Mononuclear cell (primary cell): ENCODE measurements around the gene MMP14. TPM values are rescaled to one million over a fixed set of nuclear protein-coding genes. Genes with fewer than 3 reads are reported as not detected.
A peak's percentile ranks its signal among the peaks of the same experiment; 100 is the strongest.
"Not testable (repeated sequence)": the region's sequence is repeated elsewhere in the genome, so short reads cannot be mapped to it uniquely, and the experiment has no call there.

Experiments
- H3K27me3 ChIP-seq: 2 replicates; pipeline ENCODE4 v1.6.0; 2011; ENCODE audit warnings: low read length, control low read depth; ENCODE audit not compliant: insufficient read depth
- H3K4me1 ChIP-seq: 2 replicates; pipeline ENCODE4 v1.5.1; 2011; ENCODE audit warnings: mild to moderate bottlenecking, low read length, control low read depth; ENCODE audit not compliant: insufficient read depth
- H3K4me3 ChIP-seq: 2 replicates; pipeline ENCODE4 v1.5.1; 2011; ENCODE audit warnings: mild to moderate bottlenecking, low read length, moderate library complexity
- H3K9me3 ChIP-seq: 2 replicates; pipeline ENCODE4 v1.5.1; 2011; ENCODE audit warnings: low read depth, mild to moderate bottlenecking, control low read depth, low read length
- total RNA-seq: library from RNA; depleted of rRNA; stranded (reverse); fragments of >200 nt; gene quantifications from one replicate; pipeline ENCODE4 v1.2.3, GENCODE V29; 2012

MMP14 gene
- total RNA-seq, 1 donor, result 2.9 TPM

DNA sequence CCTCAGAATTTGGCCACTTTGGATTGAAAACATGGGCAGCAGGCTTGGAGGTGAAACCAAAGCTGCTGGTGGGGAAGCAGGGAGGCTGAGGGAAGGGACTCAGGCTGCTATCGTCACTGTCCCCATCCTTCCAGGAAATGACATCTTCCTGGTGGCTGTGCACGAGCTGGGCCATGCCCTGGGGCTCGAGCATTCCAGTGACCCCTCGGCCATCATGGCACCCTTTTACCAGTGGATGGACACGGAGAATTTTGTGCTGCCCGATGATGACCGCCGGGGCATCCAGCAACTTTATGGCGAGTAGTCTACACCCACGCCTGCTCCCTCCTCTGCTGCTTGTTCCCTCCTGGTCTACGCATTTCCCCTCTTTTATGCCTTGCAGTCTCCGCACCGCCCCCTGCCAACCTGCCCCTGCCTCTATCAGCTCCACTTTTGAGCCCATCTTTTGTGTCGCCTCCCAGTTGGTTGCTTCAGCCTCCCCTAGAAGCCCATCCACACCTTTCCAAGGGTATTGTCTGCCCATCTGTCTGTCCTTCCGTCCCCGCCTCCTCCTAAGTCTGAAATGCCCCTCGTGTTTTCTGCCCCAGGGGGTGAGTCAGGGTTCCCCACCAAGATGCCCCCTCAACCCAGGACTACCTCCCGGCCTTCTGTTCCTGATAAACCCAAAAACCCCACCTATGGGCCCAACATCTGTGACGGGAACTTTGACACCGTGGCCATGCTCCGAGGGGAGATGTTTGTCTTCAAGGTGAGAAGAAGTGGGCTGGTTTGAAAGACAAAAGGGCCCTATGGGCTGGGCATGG, 6.9 kb downstream of the MMP14 start:
- no peaks in the 10 kb centered on the region for H3K27me3 ChIP-seq
- no peaks in the 10 kb centered on the region for H3K9me3 ChIP-seq
- H3K4me3 ChIP-seq, result no peak overlapping the region
- H3K4me1 ChIP-seq, result peaks cover 5% of the 10 kb centered on the region

- Histone ChIP-seq H3K4me3 (no peak overlapping the region), H3K9me3 (no peaks in the 10 kb centered on the region), H3K4me1 (peaks cover 5% of the 10 kb centered on the region), H3K27me3 (no peaks in the 10 kb centered on the region)
Observed at GRCh38 chr14:22844221-22845102, 8.1 kb downstream of the MMP14 start.

DNA sequence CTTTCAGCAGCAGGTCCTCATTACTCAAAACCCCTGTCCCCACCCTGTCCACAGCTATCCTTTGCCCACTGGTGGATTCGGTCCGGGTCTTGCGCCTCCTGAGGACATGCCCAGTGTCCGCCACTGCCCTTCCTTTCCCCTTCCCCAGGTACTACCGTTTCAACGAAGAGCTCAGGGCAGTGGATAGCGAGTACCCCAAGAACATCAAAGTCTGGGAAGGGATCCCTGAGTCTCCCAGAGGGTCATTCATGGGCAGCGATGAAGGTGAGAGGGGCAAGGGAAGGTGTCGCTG, 8.7 kb downstream of the MMP14 start:
- Histone ChIP-seq H3K4me3 (no peak overlapping the region), H3K9me3 (no peaks in the 10 kb centered on the region), H3K4me1 (peaks cover 5% of the 10 kb centered on the region), H3K27me3 (no peaks in the 10 kb centered on the region)

GRCh38 chr14:22845821-22846625, 9.6 kb downstream of the MMP14 start:
- Histone ChIP-seq H3K4me1 (peaks cover 5% of the 10 kb centered on the region), H3K9me3 (no peaks in the 10 kb centered on the region), H3K27me3 (no peaks in the 10 kb centered on the region), H3K4me3 (no peak overlapping the region)

- H3K27me3 ChIP-seq, result no peaks in the 10 kb centered on the region
- no peak overlapping the region for H3K4me3 ChIP-seq
- no peaks in the 10 kb centered on the region for H3K9me3 ChIP-seq
- H3K4me1 ChIP-seq, result peaks cover 11% of the 10 kb centered on the region
Observed at GRCh38 chr14:22846811-22847307, 10.5 kb downstream of the MMP14 start.

- no peak overlapping the region for H3K4me3 ChIP-seq
- peaks cover 12% of the 10 kb centered on the region for H3K4me1 ChIP-seq
- H3K9me3 ChIP-seq, result no peaks in the 10 kb centered on the region
- no peaks in the 10 kb centered on the region for H3K27me3 ChIP-seq
Observed at GRCh38 chr14:22847661-22848341, 11.4 kb downstream of the MMP14 start.

DNA sequence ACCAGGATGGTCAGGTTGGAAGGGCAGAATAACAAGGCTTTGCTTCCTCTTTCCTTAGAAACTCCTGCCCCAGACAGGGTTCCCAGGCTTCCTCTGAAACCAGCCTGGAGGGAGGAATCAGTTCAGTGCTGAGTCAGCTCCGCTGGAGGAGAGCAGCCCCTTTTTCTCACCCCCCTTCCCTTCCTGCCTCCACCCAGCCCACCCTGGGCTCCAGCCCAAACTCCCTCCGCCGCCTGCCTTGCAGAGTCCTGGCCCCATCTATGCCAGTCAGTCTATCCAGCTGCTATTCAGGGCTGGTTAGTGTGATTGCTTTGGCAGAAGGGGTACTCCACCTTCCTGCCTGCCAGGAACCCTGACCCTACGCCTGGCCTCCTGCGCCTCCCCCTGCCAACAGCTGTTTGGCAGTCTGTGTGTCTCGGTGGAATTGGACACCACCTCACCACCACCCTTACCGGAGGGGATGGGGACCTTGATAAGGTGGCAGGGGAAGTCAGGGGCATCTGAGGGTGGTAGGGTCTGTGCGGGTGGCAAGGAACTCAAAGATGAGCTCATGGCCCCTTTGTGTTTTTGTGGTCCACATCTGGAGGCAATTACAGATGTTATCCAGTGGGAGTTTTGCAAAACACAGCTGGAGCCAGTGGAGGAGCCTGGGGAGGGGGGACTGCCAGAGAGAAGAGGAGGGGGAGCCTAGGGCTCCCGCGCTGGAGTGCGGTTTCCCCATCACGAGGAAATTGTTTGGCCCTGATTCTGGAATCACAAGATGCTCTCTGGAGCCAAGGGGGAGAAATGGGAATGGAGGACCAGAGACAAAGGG, 12.2 kb downstream of the MMP14 start:
- Histone ChIP-seq H3K4me3 (no peak overlapping the region), H3K9me3 (no peaks in the 10 kb centered on the region), H3K27me3 (no peaks in the 10 kb centered on the region), H3K4me1 (peaks cover 20% of the 10 kb centered on the region)

DNA sequence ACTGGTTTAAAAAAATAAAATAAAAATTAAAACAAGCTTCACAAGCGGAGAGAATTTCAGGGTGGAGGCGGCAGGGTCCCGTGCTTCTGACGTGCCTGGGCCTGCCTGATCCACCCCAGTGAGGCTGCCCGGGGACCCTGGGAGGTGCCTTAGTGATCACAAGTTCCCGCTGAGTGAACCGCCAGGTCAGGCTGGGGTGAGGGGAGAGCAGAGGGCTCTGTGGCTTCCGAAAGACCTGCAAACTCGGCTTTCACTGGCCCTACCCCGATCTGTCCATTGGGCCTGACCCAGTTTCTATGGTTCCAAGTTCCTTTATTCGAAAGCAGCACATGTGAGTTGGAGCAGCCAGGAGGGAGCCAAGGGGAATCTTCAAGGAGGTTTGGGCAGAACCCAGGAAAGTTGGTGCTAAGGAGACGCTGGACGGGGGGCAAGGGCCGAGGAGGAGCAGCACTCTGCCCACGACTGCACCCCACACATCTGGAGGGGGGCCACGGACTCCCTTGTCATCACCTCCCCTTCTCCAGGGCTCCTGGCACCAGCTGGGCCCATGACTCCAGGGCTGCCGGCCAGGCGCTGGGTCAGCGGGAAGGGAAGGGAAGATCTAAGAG, 12.9 kb downstream of the MMP14 start:
- Histone ChIP-seq H3K9me3 (no peaks in the 10 kb centered on the region), H3K4me3 (no peak overlapping the region), H3K27me3 (no peaks in the 10 kb centered on the region), H3K4me1 (peaks cover 21% of the 10 kb centered on the region)

GRCh38 chr14:22850944-22851764, 14.8 kb downstream of the MMP14 start:
- H3K27me3 ChIP-seq, result peaks cover 8% of the 10 kb centered on the region
- H3K4me3 ChIP-seq, result no peak overlapping the region
- H3K4me1 ChIP-seq, result peaks cover 21% of the 10 kb centered on the region
- no peaks in the 10 kb centered on the region for H3K9me3 ChIP-seq

DNA sequence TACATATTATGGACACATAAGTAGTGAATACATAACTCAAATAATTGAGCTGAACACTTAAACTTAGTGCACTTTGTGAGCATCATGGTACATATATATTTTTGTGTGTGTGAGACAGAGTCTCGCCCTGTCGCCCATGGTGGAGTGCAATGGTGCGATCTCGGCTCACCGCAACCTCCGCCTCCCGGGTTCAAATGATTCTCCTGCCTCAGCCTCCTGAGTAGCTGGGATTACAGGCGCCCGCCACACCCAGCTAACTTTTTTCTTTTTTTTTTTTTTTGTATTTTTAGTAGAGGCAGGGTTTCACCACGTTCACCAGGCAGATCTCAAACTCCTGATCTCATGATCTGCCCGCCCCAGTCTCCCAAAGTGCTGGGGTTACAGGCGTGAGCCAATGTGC, 15.8 kb downstream of the MMP14 start:
- peaks cover 14% of the 10 kb centered on the region for H3K27me3 ChIP-seq
- H3K4me3 ChIP-seq, result not testable (repeated sequence)

DNA sequence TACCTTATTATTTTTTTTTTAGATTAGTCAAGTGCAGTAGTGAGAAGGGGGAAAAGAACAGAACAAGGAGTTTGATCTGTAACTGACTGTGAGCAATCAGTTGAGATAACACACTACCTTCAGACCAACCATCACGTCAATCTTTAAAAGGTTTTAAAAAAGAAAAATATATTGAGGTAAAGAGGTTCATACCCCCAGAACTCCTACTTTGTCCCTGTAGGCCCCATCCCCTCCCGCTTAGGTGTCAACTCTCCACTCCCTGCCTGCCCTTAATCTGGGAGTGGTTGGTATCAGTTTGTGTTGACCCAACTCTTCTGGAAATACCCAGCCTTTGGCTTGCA, 16.2 kb downstream of the MMP14 start:
- Histone ChIP-seq H3K9me3 (no peaks in the 10 kb centered on the region), H3K4me3 (no peak overlapping the region), H3K4me1 (peaks cover 21% of the 10 kb centered on the region), H3K27me3 (peaks cover 16% of the 10 kb centered on the region)

More for the DNA sequence above, 15.8 kb downstream of the MMP14 start:
- not testable (repeated sequence) for H3K9me3 ChIP-seq
- H3K4me1 ChIP-seq, result peaks cover 21% of the 10 kb centered on the region

GRCh38 chr14:22852940-22853767, 16.8 kb downstream of the MMP14 start:
- H3K4me1 ChIP-seq, result peaks cover 20% of the 10 kb centered on the region
- no peaks in the 10 kb centered on the region for H3K9me3 ChIP-seq
- H3K4me3 ChIP-seq, result peak overlapping the region; percentile 40
- peaks cover 16% of the 10 kb centered on the region for H3K27me3 ChIP-seq
